Activated T-cell treated with anti-CD3 and anti-CD28 coated beads, Interleukin-2, amount 50 U/mL, for 1 hour (primary cell): ENCODE results near the gene IL4R.

ENCODE experiments used
- DNase-seq: peaks from one replicate; pipeline ENCODE4 v3.0.0-alpha.2; 2020

Gene IL4R

GRCh38 chr16:27316038-27316680, 2.4 kb downstream of the IL4R start:
- no peak for DNase-seq

- peak; percentile 40 for DNase-seq
Measured at GRCh38 chr16:27317320-27317719, 3.5 kb downstream of the IL4R start.

- no peak for DNase-seq
Measured at GRCh38 chr16:27317738-27318391, 4.1 kb downstream of the IL4R start.

GRCh38 chr16:27318392-27319256, 4.8 kb downstream of the IL4R start:
- peak; percentile 72 for DNase-seq

GRCh38 chr16:27319257-27319965, 5.6 kb downstream of the IL4R start:
- DNase-seq: no peak

GRCh38 chr16:27320261-27321012, 6.7 kb downstream of the IL4R start:
- DNase-seq: peak; percentile 23

GRCh38 chr16:27321013-27321915, 7.5 kb downstream of the IL4R start:
- DNase-seq: no peak

GRCh38 chr16:27322858-27323780, 9.3 kb downstream of the IL4R start:
- DNase-seq: peak; percentile 19

GRCh38 chr16:27323781-27324561, 10.2 kb downstream of the IL4R start:
- peak; percentile 19 for DNase-seq

GRCh38 chr16:27324851-27325301, 11.1 kb downstream of the IL4R start:
- peak; percentile 19 for DNase-seq

- DNase-seq: peak; percentile 17
Measured at GRCh38 chr16:27325736-27326135, 12.0 kb downstream of the IL4R start.

- no peak for DNase-seq
Measured at GRCh38 chr16:27326251-27326650, 12.5 kb downstream of the IL4R start.

GRCh38 chr16:27326738-27327585, 13.2 kb downstream of the IL4R start:
- peak; percentile 47 for DNase-seq

GRCh38 chr16:27327586-27327915, 13.8 kb downstream of the IL4R start:
- DNase-seq: no peak

GRCh38 chr16:27328937-27329336, 15.2 kb downstream of the IL4R start:
- DNase-seq: no peak

GRCh38 chr16:27329376-27330079, 15.8 kb downstream of the IL4R start:
- DNase-seq: peak; percentile 19

- DNase-seq: no peak
Measured at GRCh38 chr16:27330542-27330941, 16.8 kb downstream of the IL4R start.

- peak; percentile 9 for DNase-seq
Measured at GRCh38 chr16:27332105-27332504, 18.3 kb downstream of the IL4R start.
